Esophagus squamous epithelium (tissue), 5 donors: ENCODE measurements around the gene KLK5. TPM values are rescaled to one million over a fixed set of nuclear protein-coding genes. Genes with fewer than 3 reads are reported as not detected.

Experiments used
- DNase-seq: peaks from one replicate; lab custom pipeline; 2025; lab: John Stamatoyannopoulos, UW
- H3K27ac ChIP-seq, 4 donors: fragments of 200-600 bp; sonication (generic); one replicate each; pipeline ENCODE4 v1.5.1; 2016 to 2019; ENCODE audit warnings: mild to moderate bottlenecking in 1 of 4
- H3K27me3 ChIP-seq, 4 donors: fragments of 200-600 bp; sonication (generic); 1 replicate in 3 of 4; 2 replicates in 1 of 4; pipeline versions ENCODE4 v1.5.1 to v1.6.0; 2017 to 2021; ENCODE audit warnings: antibody characterized with exemption in 1 of 4
- H3K36me3 ChIP-seq, 3 donors: fragments of 200-600 bp; sonication (generic); one replicate each; pipeline ENCODE4 v1.5.1; 2016 to 2019
- H3K4me1 ChIP-seq, 3 donors: fragments of 200-600 bp; sonication (generic); one replicate each; pipeline ENCODE4 v1.5.1; 2017 to 2019
- H3K4me3 ChIP-seq, 4 donors: fragments of 200-600 bp; sonication (generic); 1 replicate in 3 of 4; 2 replicates in 1 of 4; pipeline ENCODE4 v1.5.1; 2016 to 2019; ENCODE audit warnings: mild to moderate bottlenecking in 2 of 4, moderate library complexity in 1 of 4
- H3K9me3 ChIP-seq, 3 donors: fragments of 200-600 bp; sonication (generic); one replicate each; pipeline ENCODE4 v1.5.1; 2016 to 2019
- CTCF ChIP-seq, 6 experiments: fragments of 450-650 bp in 4 of 6; fragments of 200-600 bp in 2 of 6; sonication (generic) in 2 of 6; IDR thresholded peaks; one replicate each; pipeline ENCODE4 v1.5.1; 2016 to 2019; ENCODE audit warnings: antibody characterized with exemption in 6 of 6, mild to moderate bottlenecking in 4 of 6, moderate library complexity in 4 of 6
- POLR2A ChIP-seq, 4 donors: fragments of 450-650 bp; IDR thresholded peaks; one replicate each; pipeline ENCODE4 v1.6.1; 2017; ENCODE audit warnings: antibody characterized with exemption in 4 of 4, mild to moderate bottlenecking in 4 of 4, moderate library complexity in 3 of 4
- WGBS, 2 donors: methylation state at CpG; one replicate each; pipeline ENCODE4 v1.1.5; 2018; 5-methylcytosine and 5-hydroxymethylcytosine counted together
- intact Hi-C: fragments of 100-400 bp; cut with DNase I; formaldehyde crosslinking; loops from one replicate; pipeline ENCODE4 v1.15.0; 2022
- total RNA-seq, 4 donors: library from RNA; depleted of rRNA; stranded (reverse); fragments of >200 nt; gene quantifications; one replicate each; pipeline ENCODE4 v1.1.0, GENCODE V29; 2016
- donor health status: DM: yes; HTN: yes; CAD: no.

Gene KLK5, protein sequence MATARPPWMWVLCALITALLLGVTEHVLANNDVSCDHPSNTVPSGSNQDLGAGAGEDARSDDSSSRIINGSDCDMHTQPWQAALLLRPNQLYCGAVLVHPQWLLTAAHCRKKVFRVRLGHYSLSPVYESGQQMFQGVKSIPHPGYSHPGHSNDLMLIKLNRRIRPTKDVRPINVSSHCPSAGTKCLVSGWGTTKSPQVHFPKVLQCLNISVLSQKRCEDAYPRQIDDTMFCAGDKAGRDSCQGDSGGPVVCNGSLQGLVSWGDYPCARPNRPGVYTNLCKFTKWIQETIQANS
- 10 to 100 TPM in 3 of 4 donors, 1 to 10 TPM in 1; 5.9 to 84.7 (median 49.9) TPM for total RNA-seq

DNA sequence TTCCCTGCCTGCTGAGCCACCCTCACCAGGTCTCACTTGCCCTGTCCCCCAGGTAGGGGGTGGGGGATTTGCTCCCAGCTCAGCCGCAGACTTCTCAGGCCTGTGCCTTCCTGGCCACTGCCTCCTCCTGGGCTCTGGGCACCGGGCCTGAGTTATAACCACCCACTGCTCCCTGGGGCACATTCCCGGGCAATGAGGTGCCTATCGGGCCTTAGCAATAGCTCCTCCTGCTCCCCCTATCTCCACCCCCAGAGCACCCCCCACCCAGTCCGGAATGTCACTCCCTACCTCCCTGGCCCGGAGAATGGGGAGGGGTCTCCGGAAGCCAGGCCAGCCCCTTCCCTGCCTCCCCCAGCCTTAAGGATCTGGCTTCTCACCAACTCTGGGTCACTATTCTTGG lies at the start of gene KLK5:
Gene KLK5 (minus strand): TSS at position 129 of the 400 bp plus-strand sequence. CDS start 381 bp downstream, outside the sequence.
- no peaks in the 10 kb centered on the region for H3K9me3 ChIP-seq
- WGBS, 2 donors, result 9 to 14% methylated on average over 3 to 7 of the region's 7 CpGs
- H3K27ac ChIP-seq, result peak within 1 kb of the TSS in 3 of 4 donors; percentile 5 to 45 (median 42)
- intact Hi-C loops, result no loop called here
- peaks cover 0 to 20% (median 0%) of the 10 kb centered on the region in 3 donors for H3K4me1 ChIP-seq
- TF ChIP-seq CTCF (IDR thresholded peaks at IDR 0.05) (no peak), POLR2A (IDR thresholded peaks at IDR 0.05) (no peak)
- peak within 1 kb of the TSS; percentile 14 to 43 (median 22) for H3K4me3 ChIP-seq
- no peaks in the 10 kb centered on the region for H3K36me3 ChIP-seq
- peaks cover 0 to 37% (median 0%) of the 10 kb centered on the region in 4 donors for H3K27me3 ChIP-seq
- no peak for DNase-seq

DNA sequence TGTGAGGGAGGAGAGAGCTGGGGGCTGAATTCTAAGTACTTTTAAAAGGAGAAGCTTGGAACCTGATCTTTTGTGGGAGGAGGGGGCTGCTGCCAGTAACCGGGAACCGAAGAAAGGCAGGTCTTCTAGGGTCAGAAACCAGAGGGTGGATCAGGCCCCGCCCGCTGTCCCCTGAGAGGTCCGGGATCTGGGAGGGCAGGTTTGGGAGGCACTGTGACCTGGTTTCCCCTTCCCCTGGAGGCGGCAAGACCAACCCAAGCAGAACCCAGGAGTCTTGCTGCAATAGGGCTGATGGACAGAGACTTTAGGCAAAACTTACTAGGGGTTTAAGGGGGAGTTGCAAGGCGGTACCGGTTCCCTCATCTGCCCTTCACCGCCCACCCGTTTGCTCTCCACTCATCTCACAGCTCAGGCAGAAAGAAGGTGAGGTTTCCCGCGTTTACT lies 49.3 kb upstream of the KLK5 start:
- Histone ChIP-seq H3K9me3 (no peaks in the 10 kb centered on the region), H3K4me3 (peak overlapping the region; percentile 19 to 49 (median 38)), H3K27me3 (peaks cover 0 to 65% (median 0%) of the 10 kb centered on the region in 4 donors), H3K36me3 (no peaks in the 10 kb centered on the region), H3K27ac (peak overlapping the region; percentile 28 to 90 (median 78)), H3K4me1 (peaks cover 4 to 30% (median 13%) of the 10 kb centered on the region in 3 donors)
- WGBS, 2 donors, result 32 to 41% methylated on average over 12 of the region's 12 CpGs
- no peak for DNase-seq
- intact Hi-C loops, result no loop called here
- TF ChIP-seq POLR2A (IDR thresholded peaks at IDR 0.05), result no peak

GRCh38 chr19:51001515-51001914 lies 48.7 kb upstream of the KLK5 start, which contains the start of gene KLK8:
Gene KLK8, minus strand, starts transcription at chr19:51001604. Its CDS starts 437 bp downstream, at chr19:51001167.
- 12 to 21% methylated on average over 3 to 6 of the region's 7 CpGs for WGBS, 2 donors
- H3K4me1 ChIP-seq, result peaks cover 4 to 30% (median 13%) of the 10 kb centered on the region in 3 donors

GRCh38 chr19:51000981-51001380 lies 48.1 kb upstream of the KLK5 start:
- Histone ChIP-seq H3K27me3 (peaks cover 0 to 56% (median 0%) of the 10 kb centered on the region in 4 donors), H3K4me1 (peaks cover 4 to 30% (median 13%) of the 10 kb centered on the region in 3 donors), H3K27ac (peak overlapping the region in 3 of 4 donors; percentile 75 to 90 (median 82)), H3K9me3 (no peaks in the 10 kb centered on the region), H3K36me3 (no peaks in the 10 kb centered on the region), H3K4me3 (peak overlapping the region; percentile 37 to 49 (median 40))
- TF ChIP-seq POLR2A (IDR thresholded peaks at IDR 0.05) (no peak), CTCF (IDR thresholded peaks at IDR 0.05) (no peak)
- no peak for DNase-seq
- 29 to 55% methylated on average over 4 to 14 of the region's 16 CpGs for WGBS, 2 donors
- intact Hi-C loops, result no loop called here

More at GRCh38 chr19:51001515-51001914, 48.7 kb upstream of the KLK5 start, which contains the start of gene KLK8:
- intact Hi-C loops, result no loop called here
- H3K27me3 ChIP-seq, result peaks cover 0 to 59% (median 0%) of the 10 kb centered on the region in 4 donors
- no peaks in the 10 kb centered on the region for H3K9me3 ChIP-seq
- H3K27ac ChIP-seq, result peak within 1 kb of the TSS; percentile 28 to 90 (median 78)
- peak within 1 kb of the TSS; percentile 37 to 49 (median 40) for H3K4me3 ChIP-seq
- no peaks in the 10 kb centered on the region for H3K36me3 ChIP-seq
- TF ChIP-seq POLR2A (IDR thresholded peaks at IDR 0.05) (no peak), CTCF (IDR thresholded peaks at IDR 0.05) (no peak)
- no peak for DNase-seq

DNA sequence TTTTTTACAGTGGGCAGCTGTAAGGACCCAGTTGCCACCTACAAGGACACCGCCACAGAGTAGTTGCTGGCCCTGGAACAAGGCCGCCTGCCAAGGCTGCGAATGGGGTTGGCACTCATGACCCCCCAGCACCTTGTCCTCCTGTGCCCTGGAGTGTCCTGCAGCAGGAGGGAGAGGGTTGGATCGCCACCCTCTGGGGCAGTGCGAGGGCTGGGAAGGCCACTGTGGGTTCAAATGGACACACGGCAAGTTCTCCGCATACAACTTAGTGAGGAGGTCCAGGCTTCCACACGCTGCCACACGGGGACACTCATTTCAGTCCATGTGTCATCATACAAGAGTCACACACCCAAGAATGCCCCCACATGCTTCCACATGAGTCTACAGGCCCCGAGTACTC lies 47.6 kb upstream of the KLK5 start:
- H3K4me1 ChIP-seq, result peaks cover 4 to 30% (median 13%) of the 10 kb centered on the region in 3 donors
- intact Hi-C loops, result no loop called here
- peak overlapping the region; percentile 37 to 49 (median 40) for H3K4me3 ChIP-seq
- no peaks in the 10 kb centered on the region for H3K9me3 ChIP-seq
- TF ChIP-seq POLR2A (IDR thresholded peaks at IDR 0.05), result no peak
- TF ChIP-seq CTCF (IDR thresholded peaks at IDR 0.05), result no peak
- H3K27ac ChIP-seq, result peak overlapping the region in 3 of 4 donors; percentile 75 to 90 (median 82)
- H3K36me3 ChIP-seq, result no peaks in the 10 kb centered on the region
- WGBS, 2 donors, result 40 to 50% methylated on average over 1 of the region's 10 CpGs
- DNase-seq, result no peak
- H3K27me3 ChIP-seq, result peaks cover 0 to 56% (median 0%) of the 10 kb centered on the region in 4 donors
